OCI-LY1 (cell line): ENCODE results near the gene TMEM208.

Source experiments
- H2AFZ ChIP-seq: fragments of 200-600 bp; sonication (generic), shearing (Covaris generic); 2 replicates; pipeline ENCODE4 v1.6.0; 2014; ENCODE audit warnings: antibody characterized with exemption, mild to moderate bottlenecking, low read length
- H3F3A ChIP-seq: fragments of 200-600 bp; sonication (generic), shearing (Covaris generic); 2 replicates; pipeline ENCODE4 v1.6.0; 2014; ENCODE audit warnings: mild to moderate bottlenecking, antibody characterized with exemption, low read length, moderate library complexity; ENCODE audit not compliant: insufficient read depth
- H3K27ac ChIP-seq: fragments of 200-600 bp; sonication (generic); 2 replicates; pipeline ENCODE4 v1.5.1; 2014; ENCODE audit warnings: low read length, mixed run types, mild to moderate bottlenecking, low read depth; ENCODE audit not compliant: poor library complexity, severe bottlenecking
- H3K27me3 ChIP-seq: fragments of 200-600 bp; sonication (generic); 2 replicates; pipeline ENCODE4 v1.6.0; 2014; ENCODE audit warnings: antibody characterized with exemption, mild to moderate bottlenecking, low read length, moderate library complexity; ENCODE audit not compliant: insufficient read depth
- H3K36me3 ChIP-seq: fragments of 200-600 bp; sonication (generic); 2 replicates; pipeline ENCODE4 v1.6.1; 2014; ENCODE audit warnings: mild to moderate bottlenecking, antibody characterized with exemption, low read length, moderate library complexity, mixed read lengths; ENCODE audit not compliant: insufficient read depth
- H3K4me1 ChIP-seq: fragments of 200-600 bp; sonication (generic); 2 replicates; pipeline ENCODE4 v1.5.1; 2014; ENCODE audit warnings: mild to moderate bottlenecking, low read length, moderate library complexity; ENCODE audit not compliant: insufficient read depth, severe bottlenecking
- H3K4me2 ChIP-seq: fragments of 200-600 bp; sonication (generic), shearing (Covaris generic); 2 replicates; pipeline ENCODE4 v1.6.1; 2014; ENCODE audit warnings: low read length
- H3K4me3 ChIP-seq: fragments of 200-600 bp; sonication (generic); 2 replicates; pipeline ENCODE4 v1.5.1; 2014; ENCODE audit warnings: low read length, low read depth, mild to moderate bottlenecking, mixed read lengths; ENCODE audit not compliant: poor library complexity, severe bottlenecking
- H3K79me2 ChIP-seq: fragments of 200-600 bp; shearing (Covaris generic); 2 replicates; pipeline ENCODE4 v1.6.1; 2016; ENCODE audit warnings: mixed run types, low read length, mixed read lengths; ENCODE audit not compliant: insufficient read depth
- H3K9ac ChIP-seq: fragments of 200-600 bp; sonication (generic), shearing (Covaris generic); 2 replicates; pipeline ENCODE4 v1.6.1; 2014; ENCODE audit warnings: mild to moderate bottlenecking, low read length, mixed read lengths
- H3K9me2 ChIP-seq: fragments of 200-600 bp; sonication (generic), shearing (Covaris generic); 2 replicates; pipeline ENCODE4 v1.6.1; 2014; ENCODE audit warnings: low read depth, mild to moderate bottlenecking, low read length, mixed read lengths
- H3K9me3 ChIP-seq: fragments of 200-600 bp; shearing (Covaris generic); 2 replicates; pipeline ENCODE4 v1.6.1; 2014; ENCODE audit warnings: low read length, mixed read lengths
- H4K20me1 ChIP-seq: fragments of 200-600 bp; sonication (generic), shearing (Covaris generic); 2 replicates; pipeline ENCODE4 v1.6.0; 2016; ENCODE audit warnings: mild to moderate bottlenecking, low read length; ENCODE audit not compliant: insufficient read depth
- EZH2 ChIP-seq: fragments of 200-600 bp; sonication (generic), shearing (Covaris generic); IDR thresholded peaks from 2 replicates; pipeline ENCODE4 v1.8.0; 2017; ENCODE audit warnings: borderline replicate concordance, mixed run types, mild to moderate bottlenecking, antibody characterized with exemption, low read length, moderate library complexity, mixed read lengths
- TF ChIP-seq, protein P1 (sequence below): fragments of 200-600 bp; sonication (generic), shearing (Covaris generic); IDR thresholded peaks from 2 replicates; pipeline ENCODE4 v1.5.1; 2017; ENCODE audit warnings: mild to moderate bottlenecking, antibody characterized with exemption, low read length, moderate library complexity, mixed read lengths

Gene TMEM208

DNA sequence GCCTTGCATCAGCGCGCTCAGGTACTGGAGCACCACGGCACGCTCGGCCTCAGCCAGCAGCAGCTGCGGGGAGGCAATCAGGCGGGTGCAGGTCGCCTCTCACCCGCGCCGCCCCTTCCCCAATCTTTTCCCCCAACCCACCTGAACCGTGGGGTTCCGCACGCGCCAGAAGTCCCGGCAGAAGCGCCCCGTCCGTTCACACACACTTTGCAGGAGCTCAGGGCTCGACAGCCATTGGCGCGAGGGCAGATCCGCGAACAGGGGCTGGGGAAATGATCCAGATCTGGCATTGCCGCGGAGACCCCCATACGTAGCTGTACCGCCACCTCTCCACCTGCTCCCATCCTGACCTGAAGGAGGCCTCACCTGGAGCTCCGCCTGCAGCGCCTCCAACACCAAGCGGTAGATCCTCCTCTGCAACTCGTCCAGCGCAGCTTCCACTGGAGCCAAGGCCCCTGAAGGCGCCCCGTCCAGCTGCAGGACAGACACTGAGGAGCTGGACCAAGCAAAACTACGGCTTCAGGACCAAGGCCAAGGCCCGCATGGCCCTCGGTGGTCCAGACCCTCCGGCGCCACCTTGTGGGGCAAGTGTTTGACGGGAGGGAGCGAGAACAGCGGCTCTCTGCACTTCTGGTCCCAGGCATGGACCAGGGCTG lies 41.8 kb upstream of the TMEM208 start:
- H3K4me1 ChIP-seq = peaks cover 17% of the 10 kb centered on the region
- no peak overlapping the region for H2AFZ ChIP-seq
- no peaks in the 10 kb centered on the region for H3F3A ChIP-seq
- no peaks in the 10 kb centered on the region for H3K36me3 ChIP-seq
- no peaks in the 10 kb centered on the region for H4K20me1 ChIP-seq
- H3K27me3 ChIP-seq = no peaks in the 10 kb centered on the region
- H3K4me3 ChIP-seq = no peak overlapping the region
- H3K4me2 ChIP-seq = no peak overlapping the region
- H3K79me2 ChIP-seq = no peaks in the 10 kb centered on the region
- no peaks in the 10 kb centered on the region for H3K9me2 ChIP-seq
- no peak overlapping the region for H3K9ac ChIP-seq
- TF ChIP-seq EZH2 = no peak
- TF ChIP-seq, protein P1, sequence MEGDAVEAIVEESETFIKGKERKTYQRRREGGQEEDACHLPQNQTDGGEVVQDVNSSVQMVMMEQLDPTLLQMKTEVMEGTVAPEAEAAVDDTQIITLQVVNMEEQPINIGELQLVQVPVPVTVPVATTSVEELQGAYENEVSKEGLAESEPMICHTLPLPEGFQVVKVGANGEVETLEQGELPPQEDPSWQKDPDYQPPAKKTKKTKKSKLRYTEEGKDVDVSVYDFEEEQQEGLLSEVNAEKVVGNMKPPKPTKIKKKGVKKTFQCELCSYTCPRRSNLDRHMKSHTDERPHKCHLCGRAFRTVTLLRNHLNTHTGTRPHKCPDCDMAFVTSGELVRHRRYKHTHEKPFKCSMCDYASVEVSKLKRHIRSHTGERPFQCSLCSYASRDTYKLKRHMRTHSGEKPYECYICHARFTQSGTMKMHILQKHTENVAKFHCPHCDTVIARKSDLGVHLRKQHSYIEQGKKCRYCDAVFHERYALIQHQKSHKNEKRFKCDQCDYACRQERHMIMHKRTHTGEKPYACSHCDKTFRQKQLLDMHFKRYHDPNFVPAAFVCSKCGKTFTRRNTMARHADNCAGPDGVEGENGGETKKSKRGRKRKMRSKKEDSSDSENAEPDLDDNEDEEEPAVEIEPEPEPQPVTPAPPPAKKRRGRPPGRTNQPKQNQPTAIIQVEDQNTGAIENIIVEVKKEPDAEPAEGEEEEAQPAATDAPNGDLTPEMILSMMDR = peak; percentile 82
- H3K27ac ChIP-seq = no peak overlapping the region
- no peaks in the 10 kb centered on the region for H3K9me3 ChIP-seq

DNA sequence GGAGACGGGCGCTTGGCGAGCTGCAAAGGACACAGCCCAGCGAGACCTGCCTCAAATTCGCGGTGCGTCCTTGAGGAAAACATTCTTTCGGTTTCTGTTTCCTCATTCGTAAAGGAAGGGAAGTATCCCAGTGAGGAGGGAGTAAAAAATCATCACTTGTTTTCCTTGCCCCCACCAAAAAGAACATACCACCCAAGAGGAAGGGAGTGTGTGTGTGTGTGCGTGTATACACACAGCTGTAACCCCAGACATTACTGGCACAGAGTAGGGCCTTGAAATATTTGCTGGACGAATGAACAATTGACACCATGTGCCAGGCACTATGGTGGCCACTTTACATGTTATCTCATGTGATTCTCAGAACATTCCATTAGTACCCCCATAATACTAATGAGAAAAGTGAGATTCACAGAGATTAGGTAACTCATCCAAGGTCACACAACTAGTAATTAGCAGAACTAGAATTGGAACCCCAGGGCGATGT lies 41.2 kb upstream of the TMEM208 start:
- Histone ChIP-seq H3K9ac (no peak overlapping the region), H2AFZ (no peak overlapping the region), H3K4me2 (no peak overlapping the region), H3F3A (no peaks in the 10 kb centered on the region), H3K9me2 (no peaks in the 10 kb centered on the region), H4K20me1 (no peaks in the 10 kb centered on the region), H3K4me1 (peaks cover 17% of the 10 kb centered on the region), H3K79me2 (no peaks in the 10 kb centered on the region), H3K36me3 (no peaks in the 10 kb centered on the region), H3K27me3 (no peaks in the 10 kb centered on the region), H3K27ac (no peak overlapping the region), H3K4me3 (no peak overlapping the region), H3K9me3 (no peaks in the 10 kb centered on the region)
- TF ChIP-seq EZH2 = no peak
- TF ChIP-seq, protein P1 = no peak; the same call in 1 of the 2 replicates

DNA sequence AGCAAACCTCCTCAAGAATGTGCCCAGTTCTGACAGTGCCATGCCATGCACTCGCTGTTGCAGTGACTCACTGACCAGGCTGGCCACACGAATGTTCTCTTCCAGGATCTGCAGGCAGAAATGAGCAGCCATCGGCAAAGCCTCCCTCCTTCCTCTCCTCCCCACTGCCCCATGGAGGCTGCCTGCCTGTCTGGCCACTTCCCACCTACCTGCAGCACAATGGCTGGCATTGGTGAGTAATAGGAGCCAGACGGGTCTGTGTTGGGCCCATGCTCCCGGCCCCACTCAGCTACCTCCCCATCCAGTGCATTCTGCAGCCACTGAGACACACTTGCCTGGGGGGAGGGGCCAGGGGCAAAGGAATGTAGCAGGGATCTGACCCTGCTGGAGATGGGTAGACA lies 40.4 kb upstream of the TMEM208 start:
- H3K9ac ChIP-seq = no peak overlapping the region
- H3K4me1 ChIP-seq = peaks cover 17% of the 10 kb centered on the region
- no peaks in the 10 kb centered on the region for H3K9me3 ChIP-seq
- TF ChIP-seq EZH2 = no peak
- TF ChIP-seq, protein P1 = no peak
- no peaks in the 10 kb centered on the region for H3K9me2 ChIP-seq
- H3K36me3 ChIP-seq = no peaks in the 10 kb centered on the region
- no peak overlapping the region for H2AFZ ChIP-seq
- no peak overlapping the region for H3K27ac ChIP-seq
- no peaks in the 10 kb centered on the region for H3K27me3 ChIP-seq
- no peaks in the 10 kb centered on the region for H3K79me2 ChIP-seq
- H4K20me1 ChIP-seq = no peaks in the 10 kb centered on the region
- no peaks in the 10 kb centered on the region for H3F3A ChIP-seq
- no peak overlapping the region for H3K4me3 ChIP-seq
- no peak overlapping the region for H3K4me2 ChIP-seq
